Peyer's patch (tissue), 4 donors: ENCODE measurements around the gene ALOXE3.

ENCODE experiments used
- POLR2A ChIP-seq, 2 donors: fragments of 450-650 bp; IDR thresholded peaks; one replicate each; pipeline ENCODE4 v1.5.1; 2017; ENCODE audit warnings: antibody characterized with exemption in 2 of 2, mild to moderate bottlenecking in 2 of 2, moderate library complexity in 2 of 2
- TF ChIP-seq, protein P1 (sequence below), 6 experiments: fragments of 450-650 bp in 4 of 6; fragments of 200-600 bp in 2 of 6; sonication (generic) in 1 of 6; IDR thresholded peaks; one replicate each; pipeline ENCODE4 v1.5.1; 2017 to 2019; ENCODE audit warnings: antibody characterized with exemption in 6 of 6, mild to moderate bottlenecking in 3 of 6, moderate library complexity in 1 of 6

DNA sequence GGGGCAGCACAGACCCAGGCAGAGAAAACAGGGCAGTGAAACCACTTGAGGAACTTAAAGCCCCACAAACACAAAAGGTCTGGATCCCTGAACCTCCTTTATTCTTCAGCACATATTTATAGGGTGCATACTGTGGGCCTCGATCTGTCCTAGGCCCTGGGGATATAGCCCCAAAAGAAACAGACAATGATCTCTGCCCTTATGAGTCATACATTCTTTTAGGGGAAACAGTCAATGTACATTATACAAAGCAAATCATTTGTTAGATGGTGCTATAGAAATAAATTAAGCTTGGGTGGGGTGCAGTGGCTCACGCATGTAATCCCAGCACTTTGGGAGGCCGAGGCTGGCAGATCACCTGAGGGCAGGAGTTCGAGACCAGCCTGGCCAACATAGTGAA lies 15.6 kb upstream of the ALOXE3 start:
- TF ChIP-seq, protein P1, sequence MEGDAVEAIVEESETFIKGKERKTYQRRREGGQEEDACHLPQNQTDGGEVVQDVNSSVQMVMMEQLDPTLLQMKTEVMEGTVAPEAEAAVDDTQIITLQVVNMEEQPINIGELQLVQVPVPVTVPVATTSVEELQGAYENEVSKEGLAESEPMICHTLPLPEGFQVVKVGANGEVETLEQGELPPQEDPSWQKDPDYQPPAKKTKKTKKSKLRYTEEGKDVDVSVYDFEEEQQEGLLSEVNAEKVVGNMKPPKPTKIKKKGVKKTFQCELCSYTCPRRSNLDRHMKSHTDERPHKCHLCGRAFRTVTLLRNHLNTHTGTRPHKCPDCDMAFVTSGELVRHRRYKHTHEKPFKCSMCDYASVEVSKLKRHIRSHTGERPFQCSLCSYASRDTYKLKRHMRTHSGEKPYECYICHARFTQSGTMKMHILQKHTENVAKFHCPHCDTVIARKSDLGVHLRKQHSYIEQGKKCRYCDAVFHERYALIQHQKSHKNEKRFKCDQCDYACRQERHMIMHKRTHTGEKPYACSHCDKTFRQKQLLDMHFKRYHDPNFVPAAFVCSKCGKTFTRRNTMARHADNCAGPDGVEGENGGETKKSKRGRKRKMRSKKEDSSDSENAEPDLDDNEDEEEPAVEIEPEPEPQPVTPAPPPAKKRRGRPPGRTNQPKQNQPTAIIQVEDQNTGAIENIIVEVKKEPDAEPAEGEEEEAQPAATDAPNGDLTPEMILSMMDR (IDR thresholded peaks at IDR 0.05) = no peak
- TF ChIP-seq POLR2A (IDR thresholded peaks at IDR 0.05) = no peak
